NCI-H526 (cell line): ENCODE results near the gene GGNBP2.

Experiments used
- DNase-seq, 2 experiments: peaks; one replicate each; lab custom pipeline; 2025; lab: John Stamatoyannopoulos, UW

GGNBP2 gene

DNA sequence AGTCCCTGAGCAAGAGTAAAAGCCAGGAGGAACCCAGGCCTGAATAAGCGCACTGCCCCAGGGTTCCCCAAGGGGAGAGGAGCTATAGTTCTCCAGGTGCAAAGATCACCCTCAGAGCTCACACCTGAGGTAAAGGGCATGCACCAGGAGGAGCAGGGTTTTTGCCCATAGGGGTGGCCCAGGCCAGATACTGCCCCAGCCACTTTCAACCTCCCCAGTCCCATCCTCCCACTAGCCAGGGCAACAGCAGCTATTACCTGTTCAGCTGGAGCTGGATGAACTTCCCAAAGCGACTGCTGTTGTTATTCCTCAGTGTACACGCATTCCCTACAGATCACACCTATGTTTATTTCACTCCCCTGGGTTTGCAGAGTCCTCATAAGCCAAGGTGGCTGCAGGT lies 29.9 kb upstream of the GGNBP2 start:
- no peak for DNase-seq

DNA sequence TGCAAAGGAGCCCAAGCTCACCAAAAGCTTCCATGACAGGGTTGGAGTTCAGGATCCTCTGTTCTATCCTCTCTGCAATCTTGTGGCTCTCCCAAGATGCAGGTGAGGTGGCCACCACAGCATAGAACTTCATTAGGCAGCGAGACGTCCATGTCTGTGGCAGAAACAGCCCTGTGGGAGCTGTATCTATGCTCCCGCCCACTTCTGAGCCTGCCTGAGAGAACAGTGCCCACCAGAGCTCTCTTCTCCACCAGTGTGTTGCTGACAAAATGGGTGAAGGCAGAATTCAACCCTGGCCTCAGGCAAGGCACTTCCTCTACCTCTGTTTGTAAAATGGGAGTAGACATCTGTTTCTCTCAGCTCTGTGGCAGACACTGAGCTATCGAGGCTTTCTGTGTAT lies 28.9 kb upstream of the GGNBP2 start:
- DNase-seq, result no peak

DNA sequence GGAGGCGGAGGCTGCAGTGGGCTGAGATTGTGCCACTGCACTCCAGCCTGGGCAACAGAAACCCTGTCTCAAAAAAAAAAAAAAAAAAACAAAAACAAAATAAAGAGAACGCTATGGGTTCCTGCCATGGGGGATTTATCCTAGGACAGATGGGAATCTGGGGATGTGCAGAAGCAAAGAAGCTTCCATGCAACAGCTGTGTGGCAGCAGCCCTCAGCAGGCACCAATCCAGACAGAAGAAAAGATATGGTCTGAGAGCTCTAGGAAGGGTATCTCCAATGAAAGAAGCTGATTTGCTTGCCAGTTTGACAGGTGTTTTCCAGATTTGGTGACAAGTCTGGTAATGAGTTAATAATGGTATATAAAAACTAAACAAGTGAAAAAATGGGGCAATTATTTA lies 21.6 kb upstream of the GGNBP2 start:
- no peak for DNase-seq

DNA sequence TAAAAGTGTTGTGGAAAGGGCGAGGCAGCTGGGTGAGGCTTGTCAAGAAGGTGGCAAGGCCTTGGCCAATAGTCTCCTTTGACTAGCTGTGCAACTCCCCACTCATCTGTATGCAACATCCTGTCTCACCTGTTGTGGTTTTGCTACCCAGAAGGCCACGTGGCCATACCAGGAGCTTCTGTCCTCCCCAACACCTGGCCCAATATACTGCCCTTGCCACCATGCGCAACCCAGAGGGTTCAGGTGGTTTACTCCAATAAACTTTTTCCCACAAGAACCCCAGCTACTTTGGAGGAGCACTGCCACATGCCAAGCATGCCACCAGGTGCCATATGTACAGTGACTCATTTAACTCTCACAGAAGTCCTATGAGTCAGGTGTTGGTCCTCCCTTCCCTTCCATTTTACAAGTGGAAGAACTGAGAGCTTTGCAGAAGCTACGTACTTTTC lies 20.3 kb upstream of the GGNBP2 start:
- DNase-seq, result no peak

DNA sequence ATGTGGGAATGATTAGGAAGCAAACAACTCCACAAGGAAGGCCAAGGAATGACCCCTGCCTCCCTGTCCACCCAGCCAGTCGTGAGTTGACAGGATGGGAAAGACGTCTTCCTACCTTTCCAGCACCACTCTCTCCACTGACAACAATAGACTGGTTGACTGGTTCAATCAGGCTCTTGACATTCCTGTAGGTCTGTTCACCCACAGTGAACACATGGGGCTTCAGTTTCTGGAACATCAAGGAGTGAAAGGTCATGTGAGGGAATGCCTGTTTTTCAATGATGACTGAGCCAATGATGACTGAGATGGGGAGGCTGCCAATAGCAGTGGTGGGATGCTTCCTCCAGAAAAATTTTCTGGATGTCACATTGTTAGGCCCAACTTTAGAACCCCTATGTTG lies 19.6 kb upstream of the GGNBP2 start:
- DNase-seq, result no peak

DNA sequence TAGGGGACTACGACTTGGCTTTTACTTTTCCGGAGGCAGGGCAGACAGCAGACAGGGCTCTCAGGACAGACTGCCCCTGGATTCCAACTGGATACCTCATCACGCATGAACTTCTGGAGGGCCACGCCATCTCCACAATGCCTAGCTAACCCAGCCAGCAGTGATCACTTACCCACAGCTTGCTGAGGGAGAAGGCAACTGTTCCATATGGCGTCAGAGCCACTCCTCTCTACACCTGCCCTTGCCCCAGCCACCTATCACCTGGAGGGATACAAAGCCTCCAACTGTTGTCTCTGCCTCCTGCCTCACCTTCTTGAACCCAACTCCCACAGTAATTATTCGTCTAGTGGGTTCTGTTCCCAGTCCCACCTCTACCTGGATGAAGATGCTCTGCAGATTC lies 18.8 kb upstream of the GGNBP2 start:
- no peak for DNase-seq

DNA sequence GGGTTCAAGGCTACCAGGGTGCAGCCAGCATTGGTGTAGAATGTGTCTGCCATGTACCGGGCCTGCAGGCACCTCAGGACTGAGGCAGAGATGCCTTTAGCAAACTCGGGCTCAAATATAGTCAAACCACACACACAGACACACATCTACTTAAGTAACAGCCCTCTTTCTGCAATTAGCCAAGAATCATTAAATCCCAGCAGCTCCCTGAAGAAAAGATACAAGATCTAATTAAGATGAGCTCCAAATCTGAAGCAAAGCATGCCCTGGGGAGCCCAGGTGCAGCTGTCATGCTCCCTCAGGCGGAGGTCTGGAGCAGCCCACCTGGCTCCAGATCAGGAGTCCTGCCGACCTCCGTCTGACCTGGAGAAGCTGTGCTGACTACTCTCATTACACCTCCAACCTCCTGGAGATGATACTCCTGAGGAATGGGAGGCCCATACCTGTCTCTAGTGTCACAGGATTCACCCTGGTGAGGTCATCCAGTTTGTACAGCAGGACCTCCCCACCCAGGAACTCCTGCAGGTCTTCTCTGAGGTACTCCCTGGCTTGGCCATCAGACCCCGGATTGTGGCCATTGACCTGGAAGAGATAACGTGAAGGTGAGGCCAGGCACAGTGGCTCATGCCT lies 17.0 kb upstream of the GGNBP2 start:
- no peak for DNase-seq

DNA sequence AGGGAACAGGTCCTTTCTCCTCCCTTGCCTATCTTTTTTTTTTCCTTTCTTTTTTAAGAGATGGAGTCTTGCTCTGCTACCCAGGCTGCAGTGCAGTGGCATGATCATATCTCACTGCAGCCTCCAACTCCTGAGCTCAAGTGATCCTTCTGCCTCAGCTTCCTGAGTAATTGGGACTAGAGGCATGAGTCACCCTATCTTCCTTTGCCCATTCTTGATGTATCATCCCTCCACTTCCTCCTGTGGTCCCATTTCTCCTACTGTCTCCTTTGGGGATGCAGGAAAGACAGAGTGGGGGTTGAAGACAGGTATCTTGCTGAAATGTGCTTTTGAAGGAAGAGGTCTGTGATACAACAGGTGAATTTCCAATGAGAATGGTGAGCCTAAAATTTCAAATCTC lies 15.6 kb upstream of the GGNBP2 start:
- DNase-seq, result no peak

DNA sequence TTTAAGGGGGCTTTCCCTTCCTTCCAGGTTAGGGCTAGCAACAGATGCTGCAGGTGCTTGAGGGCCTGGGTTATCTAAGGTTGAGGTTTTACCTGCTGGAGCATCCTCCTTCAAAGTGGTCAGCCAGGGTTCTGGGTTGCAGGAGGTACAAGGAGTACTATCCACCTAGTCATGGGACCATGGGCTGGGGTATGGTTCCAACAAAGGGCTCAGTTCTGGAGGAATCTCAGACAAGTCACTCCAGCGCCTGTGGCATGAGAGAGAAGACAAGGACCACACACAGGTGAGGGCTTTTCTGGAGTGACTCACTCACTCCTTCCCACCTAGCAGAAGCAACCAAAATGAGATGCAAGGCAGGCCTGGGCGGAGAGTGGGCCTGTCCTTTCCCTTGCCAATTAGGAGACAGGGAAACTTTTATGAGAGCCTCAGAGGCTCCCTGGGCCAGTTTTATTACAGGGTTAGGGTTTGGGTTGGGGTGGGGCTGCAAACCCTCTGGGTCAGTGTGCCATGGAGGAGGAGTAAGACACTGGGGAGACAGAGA lies 12.2 kb upstream of the GGNBP2 start:
- DNase-seq, result no peak

DNA sequence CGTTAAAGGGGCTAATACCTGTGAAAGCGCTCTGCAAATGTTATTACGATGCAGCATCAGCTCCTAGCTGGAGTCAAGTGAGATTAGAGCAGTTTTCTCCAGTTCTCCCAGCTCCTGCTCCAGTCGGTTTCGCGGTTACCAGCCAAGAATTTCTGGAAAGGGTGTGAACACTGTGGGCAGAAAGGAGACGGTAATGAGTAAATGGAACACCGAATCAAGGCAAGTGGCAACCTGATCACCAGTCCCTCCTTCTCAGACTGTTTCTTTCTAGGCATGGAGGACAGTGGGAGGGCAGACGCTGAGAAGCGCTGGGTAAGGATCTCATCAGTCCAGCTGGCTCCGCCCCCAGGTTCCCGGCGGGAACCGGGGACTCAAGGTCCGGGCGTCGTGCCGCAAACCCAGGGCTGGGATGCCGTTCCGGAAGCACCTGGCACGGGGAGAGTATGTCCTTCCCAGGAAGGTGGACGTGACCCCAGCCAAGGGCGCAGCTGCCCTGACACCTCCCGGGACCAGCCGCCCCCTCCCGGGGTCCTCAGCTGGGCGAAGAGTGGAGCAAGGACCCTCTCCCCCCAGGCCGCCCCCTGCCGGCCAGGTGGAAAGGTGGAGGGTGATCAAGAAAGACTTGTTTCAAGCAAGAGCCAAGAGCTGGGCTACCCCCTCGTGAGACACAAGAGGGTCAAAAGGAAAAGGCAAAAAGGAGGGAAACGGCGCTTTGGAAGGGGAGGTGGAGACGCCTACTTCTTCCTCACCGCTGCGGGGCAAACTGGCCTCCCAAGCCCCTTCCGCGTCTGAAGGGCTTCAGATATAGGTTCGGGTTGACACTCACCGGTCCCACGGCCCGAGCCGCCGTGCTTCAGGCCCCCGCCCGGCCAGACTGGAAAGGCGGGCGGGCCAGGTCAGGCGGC lies 10.5 kb upstream of the GGNBP2 start:
- peak; percentile 72 to 89 for DNase-seq

DNA sequence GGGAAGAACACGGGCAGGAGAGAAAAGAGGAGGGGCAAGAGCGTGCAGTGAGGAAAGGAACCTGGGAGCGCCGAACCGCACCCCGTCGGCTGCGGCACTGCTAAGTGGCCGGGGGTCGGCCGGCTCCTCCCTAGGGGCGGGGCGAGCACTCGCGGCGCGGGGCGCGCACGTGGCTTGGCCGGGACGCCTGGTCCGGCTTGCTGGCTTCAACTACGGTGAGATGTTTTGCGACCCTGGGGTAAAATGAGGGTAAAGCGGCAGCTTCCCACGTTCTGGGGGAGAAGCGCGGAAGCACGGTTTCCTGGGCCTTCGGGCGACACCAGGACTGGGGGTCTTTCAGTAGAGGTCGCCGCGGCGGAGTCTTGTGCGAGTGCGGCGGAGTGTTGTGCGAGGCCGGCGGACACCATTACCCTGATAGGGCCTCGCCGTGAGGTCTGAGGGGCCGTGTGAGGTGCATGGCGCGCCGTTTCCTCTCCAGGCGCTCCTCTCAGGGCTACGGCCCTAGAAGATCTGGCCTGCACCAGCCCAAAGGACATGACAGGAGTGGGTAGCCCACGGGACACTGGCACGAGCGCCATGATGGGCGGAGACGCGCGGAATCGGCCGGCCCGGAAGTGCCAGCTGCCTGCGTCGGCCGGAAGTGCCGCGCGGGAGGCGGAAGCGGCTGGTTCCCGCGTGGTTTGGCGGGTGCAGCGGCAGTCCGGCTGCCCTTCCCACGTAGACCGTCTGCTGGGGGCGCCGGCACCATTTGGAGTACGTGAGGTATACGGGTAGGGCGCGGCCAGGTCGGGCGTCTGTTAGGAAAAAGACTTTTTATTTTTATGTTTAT lies 9.7 kb upstream of the GGNBP2 start, which contains the start of the genes MYO19 and PIGW:
Gene MYO19 (minus strand): TSS at position 29 of the 829 bp plus-strand sequence. CDS start 2,330 bp downstream, outside the sequence.
Gene PIGW (plus strand): TSS at position 148 of the 829 bp plus-strand sequence. CDS start 2,115 bp downstream, outside the sequence.
- DNase-seq, result peak; percentile 83 to 95

DNA sequence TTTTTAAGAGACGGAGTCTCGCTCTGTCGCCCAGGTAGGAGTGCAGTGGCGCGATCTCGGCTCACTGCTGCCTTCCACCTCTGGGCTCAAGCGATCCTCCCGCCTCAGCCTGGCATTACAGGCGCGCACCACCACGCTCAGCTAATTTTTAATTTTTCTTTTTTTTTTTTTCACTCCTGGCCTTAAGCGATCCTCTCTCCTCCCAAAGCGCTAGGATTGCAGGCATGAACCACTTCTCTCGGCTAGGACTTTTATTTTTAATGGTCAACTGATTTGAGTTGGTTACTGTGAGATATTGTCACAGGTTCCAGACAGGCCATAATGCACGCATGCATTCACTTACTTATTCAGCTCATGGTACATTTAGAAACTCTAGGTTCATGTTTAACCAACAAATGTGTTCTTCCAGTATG lies 9.0 kb upstream of the GGNBP2 start:
- no peak for DNase-seq

DNA sequence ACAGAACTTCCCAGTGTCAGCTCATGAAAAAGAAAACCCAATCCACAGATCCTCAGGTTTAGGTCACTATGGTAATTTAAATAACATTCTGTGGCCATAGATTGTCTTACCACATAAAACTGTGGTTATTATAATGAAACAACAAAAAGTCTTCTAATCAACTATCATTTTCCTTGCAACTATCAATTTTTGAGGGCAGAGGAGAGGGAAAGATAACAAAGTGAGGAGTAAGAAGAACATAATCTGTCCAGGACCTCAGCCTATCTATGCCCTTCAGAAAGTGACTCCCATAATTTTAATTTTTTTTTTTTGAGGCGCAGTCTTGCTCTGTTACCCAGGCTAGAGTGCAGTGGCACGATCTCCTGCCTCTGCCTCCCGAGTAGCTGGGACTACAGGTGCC lies 4.0 kb upstream of the GGNBP2 start:
- DNase-seq, result no peak

DNA sequence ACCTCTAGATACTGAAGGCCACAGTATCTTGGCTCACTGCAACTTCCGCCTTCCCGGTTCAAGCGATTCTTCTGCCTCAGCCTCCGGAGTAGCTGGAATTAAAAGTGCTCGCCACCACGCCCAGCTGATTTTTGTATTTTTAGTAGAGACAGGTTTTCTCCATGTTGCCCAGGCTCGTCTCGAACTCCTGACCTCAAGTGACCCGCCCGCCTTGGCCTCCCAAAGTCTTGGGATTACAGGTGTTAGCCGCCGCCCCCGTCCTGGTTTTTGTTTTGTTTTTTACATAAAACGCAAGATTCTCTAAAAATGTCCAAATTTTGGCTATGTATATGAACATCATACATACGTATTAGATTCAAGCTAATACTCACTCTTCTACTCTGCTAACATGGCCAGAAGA lies 2.0 kb upstream of the GGNBP2 start:
- DNase-seq, result no peak

DNA sequence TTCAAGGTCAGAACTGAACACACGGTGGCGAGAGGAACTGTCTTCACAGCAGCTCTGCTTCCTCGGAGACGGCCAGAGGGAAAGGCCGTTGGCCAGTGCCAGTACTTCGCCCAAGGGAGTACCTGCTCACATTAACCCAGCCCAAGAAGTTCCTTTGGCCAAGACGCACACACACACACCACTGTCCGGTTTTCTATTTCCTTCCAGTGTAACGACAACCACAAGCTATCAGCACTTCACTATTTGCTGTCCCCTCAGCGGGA lies 744 bp upstream of the GGNBP2 start:
- DNase-seq, result peak in 1 of 2 experiments; percentile 18

DNA sequence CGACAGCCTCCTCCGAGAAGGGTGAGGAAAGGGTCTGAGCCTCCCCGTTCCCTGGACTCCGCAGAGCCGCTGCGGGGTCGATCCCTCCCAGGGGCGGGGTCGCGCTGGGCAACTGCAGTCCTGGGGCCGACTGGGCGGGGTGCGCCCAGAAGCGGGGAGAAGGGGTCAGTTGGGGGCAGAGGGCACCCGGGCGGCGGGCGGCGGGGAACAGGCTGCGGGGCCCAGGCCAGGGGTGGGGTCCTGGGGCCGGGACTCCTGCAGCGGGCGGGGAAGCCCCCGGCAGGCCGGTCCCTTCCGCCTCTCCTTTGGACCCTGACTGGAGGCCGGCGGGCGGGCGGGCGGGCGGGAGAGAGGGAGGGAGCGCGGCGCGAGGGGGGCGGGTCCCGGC lies 352 bp downstream of the GGNBP2 start:
- no peak for DNase-seq

DNA sequence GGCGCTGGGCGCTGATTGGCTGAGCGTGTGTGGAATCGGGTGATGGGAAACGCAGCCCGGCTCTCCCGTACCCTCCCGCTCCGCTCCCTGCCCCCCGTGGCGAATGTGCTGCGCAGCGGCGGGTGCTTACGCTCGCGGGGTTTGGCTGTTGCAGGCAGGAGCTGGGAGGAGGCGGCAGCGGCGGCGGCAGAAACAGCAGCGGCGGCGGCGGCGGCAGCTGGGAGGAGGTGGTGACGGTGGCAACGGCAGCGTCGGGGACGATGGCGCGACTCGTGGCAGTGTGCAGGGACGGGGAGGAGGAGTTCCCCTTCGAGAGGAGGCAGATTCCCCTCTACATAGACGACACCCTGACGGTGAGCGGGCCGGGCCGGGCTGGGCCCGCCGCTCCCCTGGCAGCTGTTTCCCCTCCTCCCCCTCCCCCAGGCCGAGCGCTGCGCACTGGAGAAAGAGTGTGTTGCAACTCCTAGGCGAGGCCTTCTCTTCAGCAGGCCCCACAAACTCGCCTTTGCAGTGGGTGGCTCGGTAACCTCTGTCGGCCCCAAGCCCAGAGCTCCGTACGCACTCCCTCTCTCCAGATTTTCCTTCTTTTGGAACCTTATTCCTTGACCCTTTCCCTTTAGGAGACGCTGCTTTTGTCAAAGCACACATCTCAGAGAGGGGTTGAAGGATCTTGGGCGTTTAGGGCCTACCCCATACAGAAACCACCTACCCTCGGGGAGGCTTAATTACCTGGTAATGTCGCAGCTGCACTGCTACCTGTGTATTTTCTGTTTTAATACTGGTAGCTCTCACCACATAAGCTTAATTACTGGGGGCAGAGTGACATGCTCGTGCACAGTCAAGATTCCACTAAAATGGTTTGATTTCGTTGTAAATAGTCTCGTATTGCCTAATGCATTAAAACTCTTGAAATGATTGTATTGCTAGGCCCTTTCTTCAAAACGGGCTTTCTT lies 1.0 kb downstream of the GGNBP2 start:
- DNase-seq, result peak; percentile 91 to 98

DNA sequence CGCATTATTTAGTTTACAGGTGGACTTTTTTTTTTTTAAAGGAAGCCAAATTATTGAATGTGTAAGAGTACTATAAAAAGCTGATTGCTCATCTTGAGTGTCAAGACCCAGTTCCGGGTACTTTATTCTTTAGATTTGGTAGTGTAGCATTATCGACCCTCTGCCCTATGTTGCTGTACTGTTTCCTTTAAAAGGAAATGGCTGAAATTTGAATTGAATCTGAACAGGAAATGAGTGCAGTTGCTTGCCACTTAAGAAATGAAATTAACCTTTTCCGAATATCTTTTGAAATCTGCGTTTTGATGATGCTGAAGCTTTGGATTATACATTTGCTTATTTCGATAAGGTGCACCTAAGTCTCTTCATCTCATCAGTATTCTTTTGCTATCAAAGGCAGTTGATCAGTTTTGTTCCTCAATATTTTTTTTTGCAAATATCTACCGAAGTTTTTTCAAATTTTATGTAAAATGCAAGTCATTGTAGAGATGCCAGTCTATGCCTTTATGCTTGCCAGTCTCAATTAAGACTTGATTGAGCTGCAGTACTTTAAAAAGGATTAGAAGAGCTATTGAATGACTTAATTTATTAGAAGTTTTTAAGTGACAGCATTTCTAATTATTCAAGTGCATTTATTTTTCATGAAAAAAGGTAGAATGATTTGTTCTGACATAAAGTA lies 1.8 kb downstream of the GGNBP2 start:
- DNase-seq, result no peak

DNA sequence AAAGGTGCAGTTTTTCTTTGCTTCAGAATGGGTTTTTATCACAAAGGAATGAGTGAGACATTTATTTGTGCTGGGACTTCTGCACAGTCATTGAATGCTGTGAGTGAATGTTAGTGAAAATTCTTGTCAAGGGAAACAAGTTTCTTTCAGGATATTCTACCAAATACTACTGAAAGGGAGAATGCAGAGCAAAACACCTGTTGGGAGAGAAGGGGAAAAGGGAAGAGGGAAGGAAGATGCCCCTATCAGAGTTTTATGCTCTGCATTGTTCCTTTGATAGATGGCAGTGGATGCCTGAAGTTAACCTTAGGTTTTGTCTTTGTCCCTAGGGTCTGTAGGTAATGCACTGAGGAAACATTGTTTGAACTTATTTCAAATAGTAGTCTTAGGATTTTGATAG lies 3.1 kb downstream of the GGNBP2 start:
- no peak for DNase-seq
